ELR (cell line): ENCODE measurements around the gene SLFN11.
A peak's percentile ranks its signal among the peaks of the same experiment; 100 is the strongest.
"Not testable (repeated sequence)": the region's sequence is repeated elsewhere in the genome, so short reads cannot be mapped to it uniquely, and the experiment has no call there.

ENCODE experiments used
- DNase-seq: peaks from one replicate; pipeline ENCODE4 v3.0.0-alpha.2; 2015; ENCODE audit warnings: low read depth

SLFN11 gene

DNA sequence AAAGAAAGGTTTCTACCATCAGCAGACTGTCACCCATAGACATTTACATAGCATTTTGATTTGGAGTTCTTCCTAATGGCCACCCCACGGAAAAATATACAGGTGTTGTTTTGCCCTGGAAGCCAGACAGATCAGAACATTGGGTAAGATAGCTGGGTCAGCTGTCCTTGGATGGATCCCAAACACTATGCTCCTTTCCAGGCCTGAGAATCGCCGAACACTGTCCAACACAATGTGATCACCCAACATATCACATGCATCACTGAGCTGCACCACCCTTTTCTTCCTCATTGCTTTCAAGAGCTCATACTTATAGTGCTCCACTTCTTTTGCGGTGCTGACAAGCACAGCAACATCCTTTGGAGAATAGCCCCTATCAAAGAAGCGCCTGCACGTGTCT lies 21.1 kb downstream of the SLFN11 start:
- no peak for DNase-seq

- DNase-seq = no peak
These were observed 22.9 kb downstream of the SLFN11 start for GRCh38 chr17:35350493-35350892.

- DNase-seq = peak; percentile 65
These were observed 27.3 kb downstream of the SLFN11 start for GRCh38 chr17:35345926-35346771.

- no peak for DNase-seq
These were observed 27.9 kb downstream of the SLFN11 start for GRCh38 chr17:35345445-35345925.

- no peak for DNase-seq
These were observed 29.2 kb downstream of the SLFN11 start for GRCh38 chr17:35344262-35344661.

DNA sequence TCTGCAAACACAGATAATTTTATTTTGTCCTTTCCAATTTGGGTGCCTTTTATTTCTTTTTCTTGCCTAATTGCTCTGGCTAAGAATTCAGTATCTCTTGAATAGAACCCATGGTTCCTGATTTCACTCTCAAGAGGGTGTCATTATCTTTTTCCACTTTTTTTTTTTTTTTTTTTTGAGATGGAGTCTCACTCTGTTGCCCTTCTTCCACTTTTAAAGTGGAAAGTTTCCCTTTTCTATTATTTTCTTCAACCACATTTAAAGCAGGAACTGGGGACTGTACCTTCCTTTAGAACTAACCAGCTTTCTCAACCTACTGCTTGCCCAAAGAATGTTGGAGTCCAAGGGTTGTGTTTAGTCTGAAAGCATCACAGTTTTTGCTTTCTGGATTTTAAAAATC lies 31.1 kb downstream of the SLFN11 start:
- no peak for DNase-seq

- no peak for DNase-seq
These were observed 31.9 kb downstream of the SLFN11 start for GRCh38 chr17:35341411-35341992.

- DNase-seq = no peak
These were observed 35.2 kb downstream of the SLFN11 start for GRCh38 chr17:35338230-35338629.

- no peak for DNase-seq
These were observed 36.1 kb downstream of the SLFN11 start for GRCh38 chr17:35337364-35337763.

DNA sequence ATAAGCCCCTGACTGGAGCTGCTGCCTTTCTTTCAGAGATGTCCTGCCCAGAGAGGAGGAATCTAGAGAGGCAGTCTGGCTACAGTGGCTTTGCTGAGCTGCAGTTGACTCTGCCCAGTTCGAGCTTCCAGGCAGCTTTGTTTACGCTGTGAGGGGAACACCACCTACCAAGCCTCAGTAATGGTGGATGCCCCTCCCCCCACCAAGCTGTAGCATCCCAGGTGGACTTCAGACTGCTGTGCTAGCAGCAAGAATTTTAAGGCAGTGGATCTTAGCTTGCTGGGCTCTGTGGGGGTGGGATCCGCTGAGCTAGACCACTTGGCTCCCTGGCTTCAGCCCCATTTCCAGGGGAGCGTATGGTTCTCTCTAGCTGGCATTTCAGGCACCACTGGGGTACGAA lies 39.8 kb downstream of the SLFN11 start:
- not testable (repeated sequence) for DNase-seq

DNA sequence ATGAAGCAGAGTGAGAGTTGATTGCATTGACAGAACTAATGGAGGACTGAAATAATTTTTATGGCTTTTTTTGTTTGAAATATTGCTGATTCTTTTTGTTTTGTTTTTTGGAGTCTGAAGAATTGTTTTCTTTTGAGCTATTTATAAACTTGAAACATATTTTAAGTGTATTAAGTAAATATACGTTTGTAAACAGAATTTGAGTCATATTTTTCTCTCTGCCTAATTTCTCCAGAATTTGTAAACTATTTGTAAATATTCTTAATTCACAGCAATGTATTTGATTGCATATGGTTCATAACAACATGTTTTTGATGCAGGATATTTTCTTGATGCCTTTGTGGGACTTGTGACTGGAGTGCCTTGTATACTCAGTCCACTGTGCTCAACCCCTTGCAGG lies 50.7 kb downstream of the SLFN11 start:
- no peak for DNase-seq

GRCh38 chr17:35315971-35316370 lies 57.5 kb downstream of the SLFN11 start:
- no peak for DNase-seq

GRCh38 chr17:35315283-35315682 lies 58.1 kb downstream of the SLFN11 start:
- DNase-seq = peak; percentile 81

DNA sequence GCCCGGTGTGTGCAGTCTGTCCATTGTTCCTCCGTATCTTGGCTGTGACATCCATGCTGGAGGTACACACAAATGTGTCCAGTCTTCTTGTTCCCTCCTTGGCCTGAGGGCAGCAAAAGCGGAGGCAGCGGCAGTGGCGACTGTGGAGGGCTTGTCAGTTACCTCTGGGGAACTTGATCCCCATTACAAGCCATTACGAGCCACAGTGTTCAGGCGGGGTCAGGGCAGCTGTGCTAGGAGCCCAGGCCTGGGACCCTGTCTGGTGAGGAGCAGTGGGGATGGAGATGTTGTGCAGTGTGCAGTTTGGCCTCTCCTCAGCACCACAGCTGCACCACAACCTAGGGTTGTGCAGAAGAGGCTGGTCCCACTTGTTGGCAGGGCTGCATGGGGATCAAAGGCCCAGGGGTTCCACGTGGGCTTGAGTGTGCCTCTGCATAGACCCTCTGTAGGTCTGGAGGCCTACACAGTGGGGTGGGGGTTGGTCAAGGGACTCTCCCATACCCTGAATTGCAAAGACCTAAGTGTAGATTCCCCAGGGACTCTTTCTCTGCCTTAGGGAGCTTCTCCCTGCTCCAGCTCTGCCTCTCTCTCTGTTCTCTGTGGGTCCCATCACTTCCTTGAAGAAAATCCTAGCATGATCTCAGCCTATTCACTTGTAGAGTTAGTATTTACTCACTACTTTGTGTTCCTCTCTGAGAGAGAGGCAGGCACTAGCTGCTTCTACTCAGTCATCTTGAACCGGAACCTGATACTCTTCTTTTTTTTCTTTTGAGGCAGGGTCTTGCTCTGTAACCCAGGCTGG lies 58.8 kb downstream of the SLFN11 start:
- DNase-seq = peak; percentile 11

DNA sequence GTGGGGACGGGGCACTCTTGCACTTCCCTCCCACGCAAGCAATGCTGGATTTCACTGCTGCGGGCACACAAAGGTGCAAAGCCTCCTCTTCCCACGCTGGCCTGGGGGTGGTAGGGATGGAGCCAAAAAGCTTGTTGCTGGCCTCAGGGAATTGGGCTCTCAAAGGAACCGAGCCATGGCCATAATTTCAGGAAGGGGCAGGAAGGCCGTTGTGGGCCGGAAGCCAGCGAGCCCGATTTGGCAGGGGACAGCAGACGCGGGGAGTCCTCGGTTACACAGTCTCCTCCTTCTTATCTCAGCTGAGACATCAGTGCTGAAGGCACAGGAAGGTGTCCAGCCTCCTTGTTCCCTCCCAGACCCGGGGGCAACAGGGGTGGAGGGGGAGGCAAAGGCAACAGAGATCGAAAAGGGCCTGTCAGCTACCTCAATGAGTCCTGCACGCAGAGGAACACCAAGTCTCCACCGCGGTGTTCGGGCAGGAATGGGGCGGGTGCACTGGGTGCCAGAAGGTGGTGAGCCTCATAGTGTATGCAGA lies 59.5 kb downstream of the SLFN11 start:
- DNase-seq = no peak

DNA sequence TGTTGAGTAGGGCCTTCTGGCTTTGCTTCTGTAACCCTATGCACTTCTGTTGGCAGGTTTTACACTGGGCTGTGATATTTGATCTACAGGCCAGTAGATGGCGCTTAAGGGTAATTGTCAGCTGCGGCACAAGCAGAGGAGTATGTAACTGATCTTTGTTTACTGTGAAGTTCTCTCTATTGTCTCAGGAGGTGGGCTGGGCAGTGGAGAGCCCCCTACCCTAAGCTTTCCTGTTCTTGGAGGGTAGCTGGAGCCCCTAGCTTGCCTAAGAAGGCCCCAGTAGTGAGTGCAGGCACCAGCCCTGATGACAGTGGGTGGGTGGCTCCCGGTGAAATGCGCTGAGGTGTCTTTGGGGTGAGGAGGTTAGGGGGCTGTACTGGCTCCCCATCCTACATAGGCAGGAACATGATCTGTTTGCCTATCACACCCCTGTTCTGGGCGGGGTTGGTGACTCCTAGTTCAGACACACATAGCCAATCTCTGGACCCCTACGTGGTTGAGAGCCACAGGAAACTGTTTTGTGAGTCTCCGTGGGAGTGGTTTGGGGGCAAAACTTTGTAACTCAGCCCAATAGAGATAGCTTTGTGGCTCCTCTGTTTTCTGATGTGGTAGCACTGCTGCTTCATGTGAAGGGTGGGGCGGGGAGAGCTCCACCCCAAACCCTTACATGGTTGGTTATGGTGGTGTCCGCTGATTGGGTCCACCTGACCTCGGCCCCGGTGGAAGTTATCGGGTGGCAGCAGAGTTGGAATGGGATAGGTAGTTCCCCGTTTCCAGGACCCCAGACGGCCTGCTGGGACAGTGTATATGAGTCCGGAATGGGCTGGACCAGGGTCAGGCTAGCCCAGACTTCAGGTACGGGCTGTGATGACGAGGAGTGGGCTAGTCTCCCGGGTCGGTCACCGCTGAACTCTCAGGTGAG lies 60.4 kb downstream of the SLFN11 start:
- peak; percentile 69 for DNase-seq

DNA sequence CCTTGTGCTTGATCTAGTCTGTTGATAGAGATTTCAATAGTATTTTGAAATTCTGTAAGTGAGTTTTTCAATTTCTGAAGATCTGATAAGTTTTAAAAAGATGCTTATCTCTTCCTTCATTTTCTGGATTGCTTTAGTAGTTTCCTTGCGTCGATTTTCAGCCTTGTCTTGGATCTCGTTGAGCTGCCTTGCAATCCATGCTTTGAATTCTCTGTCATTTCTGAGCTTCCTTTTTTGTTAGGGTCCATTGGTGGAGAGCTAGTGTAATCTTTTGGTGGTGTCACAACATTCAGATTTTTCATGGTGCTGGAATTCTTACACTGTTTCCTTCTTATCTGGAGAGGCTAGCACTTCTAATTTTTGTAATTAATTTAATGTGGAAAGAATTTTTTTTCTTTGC lies 61.1 kb downstream of the SLFN11 start:
- no peak for DNase-seq

DNA sequence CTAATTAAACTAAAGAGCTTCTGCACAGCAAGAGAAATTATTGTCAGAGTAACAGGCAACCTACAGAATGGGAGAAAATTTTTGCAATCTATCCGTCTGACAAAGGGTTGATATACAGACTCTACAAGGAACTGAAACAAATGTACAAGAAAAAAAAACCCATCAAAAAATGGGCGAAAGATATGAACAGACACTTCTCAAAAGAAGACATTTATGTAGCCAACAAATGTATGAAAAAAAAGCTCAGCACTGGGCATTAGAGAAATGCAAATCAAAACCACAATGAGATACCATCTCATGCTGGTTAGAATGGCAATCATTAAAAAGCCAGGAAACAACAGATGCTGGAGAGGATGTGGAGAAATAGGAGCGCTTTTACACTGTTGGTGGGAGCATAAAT lies 64.1 kb downstream of the SLFN11 start:
- DNase-seq = not testable (repeated sequence)
